SK-N-MC (cell line): ENCODE data around the gene TANC1.

Experiments used
- EZH2 ChIP-seq: fragments of 200-600 bp; sonication (generic); IDR thresholded peaks from one replicate; pipeline ENCODE4 v1.6.1; 2017; ENCODE audit warnings: antibody characterized with exemption
- FOXP2 ChIP-seq: optimal IDR thresholded peaks from 2 replicates; pipeline ENCODE3; 2011; ENCODE audit warnings: mild to moderate bottlenecking, moderate library complexity; ENCODE audit not compliant: insufficient read depth; ENCODE audit errors: extremely low read length, control extremely low read depth
- POLR2AphosphoS5 ChIP-seq: IDR thresholded peaks from 2 replicates; pipeline ENCODE4 v1.6.1; 2012; ENCODE audit warnings: mild to moderate bottlenecking, low read depth, low read length, borderline replicate concordance

DNA sequence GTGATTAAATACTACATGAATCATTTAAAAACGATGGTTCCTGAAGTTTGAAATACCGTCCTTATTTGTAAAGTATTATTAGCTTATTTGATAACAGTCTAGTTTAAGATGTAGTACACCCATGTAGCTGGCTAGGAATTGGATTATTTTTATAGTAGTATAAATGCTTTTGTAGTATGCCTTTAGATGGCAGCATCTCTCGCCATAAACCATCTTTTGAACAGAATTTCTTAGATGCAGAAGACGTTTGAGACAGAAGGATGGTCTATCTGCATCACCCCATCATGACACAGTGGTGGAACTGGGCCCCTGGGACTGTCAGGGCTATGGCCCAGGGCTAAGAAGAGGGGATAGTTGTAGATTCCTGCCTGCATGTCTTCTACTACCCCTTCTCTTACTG lies 165.4 kb downstream of the TANC1 start:
- TF ChIP-seq EZH2 (no peak), POLR2AphosphoS5 (no peak), FOXP2 (no peak)
